Upper lobe of left lung (tissue), 6 donors: ENCODE measurements around the gene WFDC12. TPM values are rescaled to one million over a fixed set of nuclear protein-coding genes. Genes with fewer than 3 reads are reported as not detected.

Experiments used
- ATAC-seq, 2 donors: fragments of 200-7000 bp; cut with Tn5 transposase; one replicate each; pipeline ENCODE4 v1.9.1; 2022; ENCODE audit warnings: mild to moderate bottlenecking in 2 of 2, moderate library complexity in 2 of 2; ENCODE audit not compliant: low FRiP score in 2 of 2
- DNase-seq, 2 donors: peaks; one replicate each; pipeline ENCODE4 v3.0.0-alpha.2; 2019 to 2020
- H3K27ac ChIP-seq, 4 donors: fragments of 200-600 bp; sonication (generic); one replicate each; pipeline ENCODE4 v1.5.1; 2016 to 2019
- H3K27me3 ChIP-seq, 4 donors: fragments of 200-600 bp; sonication (generic); one replicate each; pipeline ENCODE4 v1.5.1; 2017 to 2019
- H3K36me3 ChIP-seq, 4 donors: fragments of 200-600 bp; sonication (generic); one replicate each; pipeline ENCODE4 v1.5.1; 2016 to 2019
- H3K4me1 ChIP-seq, 4 donors: fragments of 200-600 bp; sonication (generic); one replicate each; pipeline ENCODE4 v1.5.1; 2018 to 2019
- H3K4me3 ChIP-seq, 4 donors: fragments of 200-600 bp; sonication (generic); one replicate each; pipeline ENCODE4 v1.5.1; 2017 to 2019; ENCODE audit warnings: mild to moderate bottlenecking in 2 of 4, moderate library complexity in 1 of 4
- H3K9me3 ChIP-seq, 4 donors: fragments of 200-600 bp; sonication (generic); one replicate each; pipeline ENCODE4 v1.5.1; 2018 to 2019
- CTCF ChIP-seq, 6 experiments: fragments of 450-650 bp in 4 of 6; fragments of 200-600 bp in 2 of 6; sonication (generic) in 2 of 6; IDR thresholded peaks; one replicate each; pipeline ENCODE4 v1.5.1; 2016 to 2019; ENCODE audit warnings: antibody characterized with exemption in 6 of 6
- EP300 ChIP-seq, 4 donors: sonication (generic); formaldehyde crosslinking; IDR thresholded peaks; one replicate each; pipeline ENCODE4 v1.5.1; 2017; ENCODE audit warnings: antibody characterized with exemption in 4 of 4, control low read depth in 2 of 4
- POLR2A ChIP-seq, 4 donors: fragments of 450-650 bp; IDR thresholded peaks; one replicate each; pipeline ENCODE4 v1.5.1; 2016 to 2017; ENCODE audit warnings: antibody characterized with exemption in 4 of 4, mild to moderate bottlenecking in 2 of 4
- POLR2AphosphoS5 ChIP-seq, 2 donors: sonication (generic); formaldehyde crosslinking; IDR thresholded peaks; one replicate each; pipeline ENCODE4 v1.5.1; 2017; ENCODE audit warnings: antibody characterized with exemption in 2 of 2
- WGBS, 2 donors: methylation state at CpG; one replicate each; pipeline ENCODE4 v1.1.5; 2017 to 2018; 5-methylcytosine and 5-hydroxymethylcytosine counted together
- total RNA-seq, 6 donors: library from RNA; depleted of rRNA in 4 of 6; stranded (reverse); fragments of >200 nt in 4 of 6; gene quantifications; one replicate each; pipeline versions ENCODE4 v1.1.0 to v1.2.1, GENCODE V29; 2016 to 2021
- donor health status: DM: no; HTN: no; CAD: no; lungs with moderate emphysema.
- donor health status: DM: no; HTN: yes; CAD: no; lungs with severe emphysema.

Gene WFDC12
- total RNA-seq, 6 donors from 2014 or later = 0.67 to 7.1 (median 5.0) TPM; not detected in 1

GRCh38 chr20:45088247-45088646 lies 36.0 kb downstream of the WFDC12 start:
- Histone ChIP-seq H3K4me3 (no peak overlapping the region), H3K27ac (no peak overlapping the region), H3K36me3 (peaks cover 0 to 4% (median 2%) of the 10 kb centered on the region in 4 donors), H3K4me1 (no peaks in the 10 kb centered on the region), H3K27me3 (no peaks in the 10 kb centered on the region), H3K9me3 (no peaks in the 10 kb centered on the region)
- no peak for ATAC-seq
- no peak for DNase-seq
- TF ChIP-seq POLR2AphosphoS5 (IDR thresholded peaks at IDR 0.05) (no peak), CTCF (IDR thresholded peaks at IDR 0.05) (no peak), POLR2A (IDR thresholded peaks at IDR 0.05) (no peak), EP300 (IDR thresholded peaks at IDR 0.05) (no peak)
- 87 to 94% methylated on average over 7 of the region's 7 CpGs for WGBS, 2 donors

- peaks cover 0 to 1% (median 0%) of the 10 kb centered on the region in 4 donors for H3K9me3 ChIP-seq
- TF ChIP-seq CTCF (IDR thresholded peaks at IDR 0.05) (no peak), POLR2AphosphoS5 (IDR thresholded peaks at IDR 0.05) (no peak), EP300 (IDR thresholded peaks at IDR 0.05) (no peak), POLR2A (IDR thresholded peaks at IDR 0.05) (no peak)
- no peaks in the 10 kb centered on the region for H3K27me3 ChIP-seq
- ATAC-seq = no peak
- no peak overlapping the region for H3K4me3 ChIP-seq
- 87 to 89% methylated on average over 1 of the region's 1 CpG for WGBS, 2 donors
- no peak overlapping the region for H3K27ac ChIP-seq
- no peak for DNase-seq
- H3K4me1 ChIP-seq = no peaks in the 10 kb centered on the region
- peaks cover 0 to 9% (median 2%) of the 10 kb centered on the region in 4 donors for H3K36me3 ChIP-seq
Measured at GRCh38 chr20:45087814-45088213, 36.5 kb downstream of the WFDC12 start.

GRCh38 chr20:45087097-45087790 lies 37.0 kb downstream of the WFDC12 start:
- 64 to 73% methylated on average over 3 of the region's 3 CpGs for WGBS, 2 donors

GRCh38 chr20:45085867-45086266 lies 38.4 kb downstream of the WFDC12 start:
- TF ChIP-seq CTCF (IDR thresholded peaks at IDR 0.05) = no peak
- TF ChIP-seq EP300 (IDR thresholded peaks at IDR 0.05) = no peak
- no peak for TF ChIP-seq POLR2AphosphoS5 (IDR thresholded peaks at IDR 0.05)
- TF ChIP-seq POLR2A (IDR thresholded peaks at IDR 0.05) = no peak
- WGBS, 2 donors = 100% methylated on average over 1 of the region's 1 CpG
- peaks cover 0 to 26% (median 15%) of the 10 kb centered on the region in 4 donors for H3K36me3 ChIP-seq
- H3K4me1 ChIP-seq = no peaks in the 10 kb centered on the region
- ATAC-seq (no peak), DNase-seq (no peak)
- H3K9me3 ChIP-seq = peaks cover 0 to 9% (median 0%) of the 10 kb centered on the region in 4 donors
- H3K4me3 ChIP-seq = no peak overlapping the region
- H3K27ac ChIP-seq = no peak overlapping the region
- H3K27me3 ChIP-seq = no peaks in the 10 kb centered on the region

More at GRCh38 chr20:45087097-45087790, 37.0 kb downstream of the WFDC12 start:
- TF ChIP-seq POLR2A (IDR thresholded peaks at IDR 0.05) (no peak), POLR2AphosphoS5 (IDR thresholded peaks at IDR 0.05) (no peak), EP300 (IDR thresholded peaks at IDR 0.05) (no peak), CTCF (IDR thresholded peaks at IDR 0.05) (no peak)
- Histone ChIP-seq H3K27ac (no peak overlapping the region), H3K9me3 (peaks cover 0 to 7% (median 0%) of the 10 kb centered on the region in 4 donors), H3K27me3 (no peaks in the 10 kb centered on the region), H3K4me3 (no peak overlapping the region), H3K36me3 (peaks cover 0 to 14% (median 6%) of the 10 kb centered on the region in 4 donors), H3K4me1 (no peaks in the 10 kb centered on the region)
- ATAC-seq (peak in 1 of 2 donors; percentile 63), DNase-seq (no peak)

- no peak overlapping the region for H3K27ac ChIP-seq
- ATAC-seq (no peak), DNase-seq (no peak)
- peaks cover 0 to 32% (median 18%) of the 10 kb centered on the region in 4 donors for H3K36me3 ChIP-seq
- TF ChIP-seq EP300 (IDR thresholded peaks at IDR 0.05) (no peak), POLR2A (IDR thresholded peaks at IDR 0.05) (no peak), POLR2AphosphoS5 (IDR thresholded peaks at IDR 0.05) (no peak), CTCF (IDR thresholded peaks at IDR 0.05) (no peak)
- WGBS, 2 donors = 67 to 72% methylated on average over 2 of the region's 2 CpGs
- H3K27me3 ChIP-seq = no peaks in the 10 kb centered on the region
- no peaks in the 10 kb centered on the region for H3K4me1 ChIP-seq
- no peak overlapping the region for H3K4me3 ChIP-seq
- H3K9me3 ChIP-seq = peaks cover 0 to 9% (median 0%) of the 10 kb centered on the region in 4 donors
Measured at GRCh38 chr20:45085289-45085688, 39.0 kb downstream of the WFDC12 start.
